DLD1 (cell line): ENCODE data around the gene DUSP5.

Source experiments
- in situ Hi-C: cut with HindIII; loops from 2 replicates; pipeline ENCODE4 v1.10.0; 2017; ENCODE audit warnings: low sequenced_read_pairs

The DUSP5 gene

DNA sequence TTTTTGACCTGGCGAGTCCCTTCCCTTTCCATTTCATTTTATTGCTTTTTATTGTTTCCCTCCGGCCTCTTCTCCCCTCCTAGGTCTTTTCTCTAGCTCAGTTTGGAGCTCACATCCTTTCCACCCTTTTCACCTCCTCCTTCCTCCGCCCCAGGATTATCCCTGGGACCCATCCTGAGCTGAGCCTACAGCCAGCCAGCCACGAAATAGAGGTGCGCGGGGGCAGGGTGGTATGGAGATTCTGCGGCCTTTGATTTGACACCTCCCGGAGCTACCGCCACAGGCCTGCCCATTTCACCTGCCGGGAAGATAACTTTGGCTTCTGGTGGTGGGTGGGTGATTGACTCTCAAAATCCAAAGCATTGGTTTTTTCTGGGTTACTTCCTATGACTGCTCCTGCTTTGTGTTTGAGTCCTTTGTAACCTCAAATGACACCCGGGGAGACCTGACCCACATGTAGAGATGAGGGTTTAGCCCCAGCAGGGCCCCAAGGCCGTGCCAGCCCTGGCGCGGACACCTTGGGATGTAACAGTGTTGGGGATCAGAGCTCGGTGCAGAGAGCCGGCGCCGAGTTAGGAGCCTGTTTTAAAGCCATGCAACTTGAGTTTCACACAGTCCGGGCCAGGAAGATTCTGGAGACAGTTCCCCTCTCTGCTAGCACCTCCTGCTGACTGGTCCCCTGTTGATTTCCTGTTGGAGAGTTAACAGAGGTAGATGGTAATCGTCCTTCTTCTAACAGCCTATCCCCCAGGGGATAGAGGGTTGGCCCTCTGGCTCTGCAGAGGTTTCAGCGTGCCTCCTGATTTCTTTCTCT is 1.5 kb downstream of the DUSP5 start:
- in situ Hi-C loops, result no loop called here

DNA sequence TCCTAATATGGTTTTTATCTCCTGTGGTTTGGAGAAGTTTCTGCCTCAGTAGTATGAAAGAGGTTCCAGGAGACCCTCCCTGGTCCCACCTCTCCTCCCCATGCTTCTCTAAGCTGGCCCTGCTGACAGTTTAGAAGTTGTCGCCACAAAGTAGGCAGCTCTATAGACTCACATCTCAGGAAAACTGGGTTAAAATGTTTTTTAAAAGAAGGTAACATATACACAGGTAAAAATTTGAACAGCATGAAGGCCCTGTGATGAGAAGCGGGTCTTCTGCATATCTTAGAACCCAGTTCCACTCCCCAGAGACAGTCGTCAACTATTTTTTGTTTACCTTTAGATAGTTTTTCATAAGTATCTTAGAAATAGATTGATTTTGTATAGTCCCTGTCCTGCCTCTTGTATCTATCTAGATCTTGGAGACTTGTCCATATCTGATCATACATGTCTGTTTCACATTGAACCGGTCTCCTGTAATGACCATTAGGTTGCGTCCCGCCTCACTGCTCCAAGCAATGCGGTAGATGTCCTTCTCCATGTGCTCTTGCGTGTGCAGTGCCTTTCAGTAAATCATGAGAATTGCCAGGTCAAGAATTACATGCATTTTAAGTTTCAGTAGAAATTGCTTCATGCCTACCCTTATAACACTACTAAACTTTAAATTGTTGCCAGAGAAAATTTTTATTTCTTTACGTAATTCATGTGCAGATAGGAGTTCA is 2.2 kb downstream of the DUSP5 start:
- in situ Hi-C loops, result no loop called here

DNA sequence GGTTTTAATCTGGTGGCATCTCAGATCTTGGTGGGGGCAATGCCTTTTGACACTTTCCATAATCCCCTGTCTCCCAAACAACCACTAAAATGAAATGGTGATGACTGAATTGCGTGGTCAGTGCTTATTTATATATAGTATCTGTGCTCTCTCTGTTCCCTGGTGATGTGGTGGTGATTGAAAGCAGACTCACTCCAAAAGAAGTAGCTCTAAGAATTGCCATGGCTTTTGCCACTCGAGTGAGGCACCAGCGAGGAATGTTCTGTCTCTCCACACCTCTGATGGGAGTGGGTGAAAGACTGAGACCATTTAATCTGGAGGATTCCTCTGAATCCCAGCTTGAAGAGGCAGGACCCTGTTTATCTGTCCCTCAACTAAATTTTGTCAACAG is 2.8 kb downstream of the DUSP5 start:
- in situ Hi-C loops, result no loop called here

DNA sequence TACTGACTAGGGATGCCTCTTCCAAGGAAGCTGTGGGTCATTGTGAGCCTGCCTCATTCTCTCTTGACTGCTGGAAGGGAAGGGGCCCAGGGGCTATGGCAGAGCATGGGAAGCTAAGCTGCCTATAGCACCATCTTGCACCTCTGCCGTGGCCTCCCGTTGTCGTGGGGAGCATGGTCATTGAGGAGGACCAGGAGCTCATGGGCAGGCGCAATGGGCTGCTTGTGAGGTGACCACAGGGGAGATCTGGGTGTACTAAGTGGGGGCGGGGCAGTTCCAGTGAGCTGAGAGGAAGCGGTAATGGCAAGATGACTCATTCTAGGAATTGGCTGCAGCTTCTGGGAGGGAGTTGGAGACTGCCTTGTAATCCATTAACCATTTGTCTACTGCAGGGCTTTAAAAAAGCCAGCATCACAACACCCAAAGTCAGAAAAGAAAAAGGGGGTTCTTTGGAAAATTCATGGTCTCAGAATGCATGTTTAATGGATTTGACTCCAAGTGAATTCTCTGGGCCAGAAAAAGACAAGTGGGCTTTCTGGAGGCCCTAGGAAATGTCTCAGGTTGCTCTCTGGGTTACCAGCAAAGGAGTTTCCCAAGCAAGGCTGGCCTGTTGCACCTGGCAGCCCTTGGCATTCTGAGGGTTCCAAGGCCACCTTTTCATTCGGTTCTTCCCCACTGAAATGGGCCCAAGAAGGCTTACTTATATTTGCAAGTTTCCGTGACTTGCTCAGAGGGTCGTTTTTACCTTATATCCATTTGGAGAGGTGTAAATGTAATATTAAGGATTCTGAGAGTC is 3.6 kb downstream of the DUSP5 start:
- in situ Hi-C loops, result no loop called here

DNA sequence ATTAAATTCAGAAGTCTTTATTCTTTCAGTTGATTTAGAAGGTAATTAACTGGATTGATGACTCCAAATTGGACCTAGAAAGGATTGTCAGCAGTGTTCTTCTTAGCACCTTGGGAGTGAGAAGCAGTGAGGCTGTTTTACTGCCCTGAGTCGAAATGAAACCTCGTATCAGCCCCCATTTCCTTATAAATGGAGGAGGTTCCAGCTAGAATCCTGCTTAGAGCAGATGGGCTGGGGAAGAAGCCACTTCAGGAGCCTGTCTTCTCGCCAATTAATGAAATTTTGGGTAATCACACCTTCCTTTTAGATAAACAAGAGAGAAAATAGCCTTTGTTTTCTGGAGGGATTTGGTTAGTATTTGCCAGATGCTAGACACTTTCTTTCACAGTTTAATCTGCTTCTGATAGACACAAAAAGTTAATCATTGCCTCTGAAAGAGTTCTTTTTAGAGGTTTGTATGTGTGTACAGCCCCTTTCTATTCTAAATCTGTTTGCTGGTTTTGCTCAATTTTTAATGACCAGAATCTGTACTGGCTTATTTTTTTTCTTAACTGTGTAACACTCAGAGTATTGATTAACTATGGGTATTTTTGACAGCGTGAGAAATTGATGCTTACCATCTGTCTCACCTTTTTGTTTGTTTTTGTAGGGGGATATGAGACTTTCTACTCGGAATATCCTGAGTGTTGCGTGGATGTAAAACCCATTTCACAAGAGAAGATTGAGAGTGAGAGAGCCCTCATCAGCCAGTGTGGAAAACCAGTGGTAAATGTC is 4.6 kb downstream of the DUSP5 start:
- in situ Hi-C loops, result no loop called here

DNA sequence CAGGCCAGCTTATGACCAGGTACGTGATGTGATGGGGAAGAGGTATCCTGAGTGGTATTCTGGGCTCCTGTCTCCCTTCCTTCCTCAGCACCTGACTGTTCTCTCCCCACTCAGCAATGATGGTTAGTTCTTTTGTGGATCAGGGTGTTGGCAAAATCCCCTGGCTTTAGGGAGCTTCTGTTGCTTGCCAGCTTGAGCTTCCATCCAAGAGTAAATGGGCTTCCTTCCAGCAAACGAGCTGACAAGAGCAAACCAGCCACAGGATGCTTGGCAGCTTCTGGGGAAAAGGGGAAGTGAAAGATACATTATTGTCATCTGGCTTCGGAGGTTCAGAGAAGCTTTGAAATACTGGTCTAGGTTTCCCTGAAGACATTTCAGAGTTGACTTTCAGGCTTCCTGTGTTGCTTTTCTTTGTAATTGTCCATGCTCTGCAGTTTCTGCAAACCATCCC is 5.2 kb downstream of the DUSP5 start:
- in situ Hi-C loops, result no loop called here

DNA sequence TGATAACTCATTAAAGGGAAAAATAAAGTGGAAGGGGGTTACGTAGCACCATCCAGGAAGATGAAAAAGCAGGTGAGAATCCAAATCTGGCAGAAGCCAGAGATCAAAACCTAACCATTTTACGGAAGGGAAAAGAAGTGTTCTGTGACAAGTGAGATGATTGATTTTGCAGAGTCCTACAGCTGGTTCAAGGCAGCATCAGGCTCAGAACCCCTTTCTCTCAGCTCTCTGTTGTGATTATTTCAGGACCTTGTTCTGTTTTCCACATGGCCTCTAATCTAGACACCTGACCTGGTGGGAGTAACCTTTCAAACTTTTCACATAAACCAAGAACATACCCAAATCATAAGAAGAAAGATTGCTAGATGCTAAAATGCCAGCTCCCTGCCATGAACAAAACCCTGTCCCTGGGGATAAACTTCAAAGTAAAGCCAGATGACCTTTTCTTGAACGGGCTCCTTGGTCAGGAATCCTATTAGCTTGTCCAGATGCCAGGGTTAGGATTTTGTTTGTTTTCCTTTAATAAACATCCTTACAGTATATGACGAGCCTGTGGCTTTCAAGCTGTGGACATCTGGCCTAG is 5.9 kb downstream of the DUSP5 start:
- in situ Hi-C loops, result no loop called here

DNA sequence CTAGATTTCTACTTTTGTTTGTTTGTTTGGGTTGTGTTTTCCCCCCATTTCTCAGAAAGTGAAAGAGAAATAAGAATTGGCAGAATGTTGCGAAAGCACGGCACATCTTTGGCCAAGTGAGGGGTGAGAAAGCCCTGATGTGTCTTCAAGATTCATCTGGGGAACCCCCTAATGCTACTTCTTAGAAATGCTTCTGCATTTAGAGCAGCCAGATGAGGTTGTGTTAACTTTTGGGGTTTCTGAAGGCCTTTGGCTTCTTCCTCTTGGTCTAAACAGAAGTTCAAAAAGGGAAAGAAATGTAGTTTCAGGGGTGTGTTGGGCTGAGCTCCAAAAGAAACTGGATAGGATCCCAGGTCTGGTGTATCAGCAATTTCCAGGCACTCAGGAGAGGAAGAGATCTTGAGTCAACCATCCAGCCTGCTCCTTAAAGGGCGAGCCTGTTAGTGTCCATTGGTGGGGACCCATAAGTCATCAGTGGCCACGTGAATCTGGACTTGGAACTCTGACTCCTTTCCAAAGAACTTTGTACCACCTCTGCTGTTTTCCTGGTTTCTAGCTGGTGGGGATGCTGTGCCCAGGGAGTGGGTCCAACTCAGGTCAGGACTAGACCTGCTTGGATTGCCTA is 6.5 kb downstream of the DUSP5 start:
- in situ Hi-C loops, result no loop called here

DNA sequence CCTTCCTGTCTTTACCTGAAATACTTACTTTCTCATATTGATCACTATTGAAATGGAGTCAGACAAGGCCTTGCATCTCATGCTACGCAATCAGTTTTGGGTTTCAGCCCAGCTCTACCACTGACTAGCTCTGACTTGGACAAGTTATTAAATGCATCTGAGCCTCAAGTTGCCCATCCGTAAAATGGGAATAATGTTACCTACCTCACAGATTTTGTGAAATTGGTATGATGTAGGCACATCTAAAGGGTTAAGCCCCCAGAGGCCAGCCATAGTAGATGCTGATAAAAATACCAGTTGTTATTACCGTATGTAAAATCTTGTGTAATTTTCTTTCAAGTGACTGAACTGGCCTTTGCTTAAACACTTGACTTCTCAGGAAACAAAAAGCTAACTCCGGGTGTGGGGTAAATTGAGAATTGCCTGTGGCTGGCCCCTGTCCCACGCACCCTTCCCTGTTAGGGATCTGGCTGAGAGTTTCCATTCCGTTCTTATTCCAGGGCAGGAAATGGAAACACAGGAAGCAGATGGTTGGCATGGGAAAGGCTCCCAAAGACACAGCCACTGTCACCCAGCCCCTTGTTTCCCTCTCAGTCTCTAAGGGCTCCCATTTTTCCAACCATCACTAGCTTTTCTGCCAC is 7.5 kb downstream of the DUSP5 start:
- in situ Hi-C loops, result no loop called here

DNA sequence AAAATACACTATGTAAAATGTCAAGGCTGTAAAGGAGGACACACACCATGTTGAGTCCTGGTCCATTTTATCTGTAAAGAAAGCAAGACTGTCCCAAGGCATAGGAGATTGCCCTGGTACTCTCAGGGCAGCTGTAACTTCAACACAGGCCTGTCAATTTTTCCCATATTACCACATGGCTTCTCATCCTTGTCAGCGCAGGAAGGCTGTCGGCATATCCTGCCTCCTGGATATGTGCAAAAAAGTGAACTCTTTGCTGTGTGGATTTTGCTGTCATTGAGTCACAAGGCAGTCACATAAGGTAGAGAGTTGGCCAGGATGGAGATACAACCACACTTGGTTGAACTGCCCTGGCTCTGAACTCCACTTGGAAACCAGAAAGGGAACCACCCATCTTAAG is 8.7 kb downstream of the DUSP5 start:
- in situ Hi-C loops, result no loop called here

DNA sequence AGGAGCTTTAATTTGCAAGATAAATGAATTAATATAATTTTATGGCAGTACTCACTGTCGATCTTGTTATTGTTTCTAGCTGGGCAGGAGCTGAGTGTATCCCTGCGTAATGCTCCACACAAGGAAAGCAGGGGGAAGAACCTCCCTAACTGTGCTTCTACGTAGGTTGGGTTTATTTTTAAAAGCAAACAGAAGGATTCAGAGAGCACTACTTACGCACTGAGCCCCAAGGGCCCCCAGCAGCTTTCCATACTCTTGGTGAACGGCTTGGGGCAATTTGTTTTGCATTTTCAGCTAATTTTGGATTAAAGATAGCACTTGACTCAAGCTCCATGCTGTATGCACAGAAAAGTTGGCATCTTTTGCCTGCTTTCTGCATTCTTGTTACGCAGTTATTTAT is 9.6 kb downstream of the DUSP5 start:
- in situ Hi-C loops, result no loop called here

DNA sequence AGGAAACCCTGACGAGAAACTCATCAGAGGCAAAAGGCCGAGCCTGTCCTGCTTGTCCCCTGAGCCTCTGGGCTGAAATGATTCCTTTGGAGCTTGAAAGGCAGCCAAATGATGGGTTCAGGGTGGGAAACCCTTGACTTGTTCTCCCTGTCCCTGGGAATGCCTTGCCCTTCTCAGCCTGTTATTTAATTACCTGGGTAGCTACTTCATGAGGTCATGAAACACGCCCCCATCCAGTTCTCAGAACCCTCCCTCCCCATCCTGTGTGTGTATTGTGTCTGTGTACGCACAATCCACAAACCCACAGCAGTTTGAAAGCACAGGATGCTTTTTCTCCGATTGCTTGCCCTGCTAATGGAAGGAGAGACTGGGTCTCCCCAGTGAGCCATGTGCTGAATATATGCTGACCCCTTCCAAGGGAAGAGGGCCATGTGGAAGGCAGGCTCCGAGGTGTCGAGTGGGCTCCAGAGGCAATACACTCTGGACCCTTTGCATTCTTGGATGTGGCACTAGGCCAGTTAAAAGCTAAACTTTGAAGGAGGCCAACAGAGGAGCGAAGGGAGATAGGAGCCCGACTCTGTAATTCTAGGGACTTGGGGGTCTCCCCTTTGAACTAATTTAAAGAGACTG is 10.6 kb downstream of the DUSP5 start:
- in situ Hi-C loops, result no loop called here

DNA sequence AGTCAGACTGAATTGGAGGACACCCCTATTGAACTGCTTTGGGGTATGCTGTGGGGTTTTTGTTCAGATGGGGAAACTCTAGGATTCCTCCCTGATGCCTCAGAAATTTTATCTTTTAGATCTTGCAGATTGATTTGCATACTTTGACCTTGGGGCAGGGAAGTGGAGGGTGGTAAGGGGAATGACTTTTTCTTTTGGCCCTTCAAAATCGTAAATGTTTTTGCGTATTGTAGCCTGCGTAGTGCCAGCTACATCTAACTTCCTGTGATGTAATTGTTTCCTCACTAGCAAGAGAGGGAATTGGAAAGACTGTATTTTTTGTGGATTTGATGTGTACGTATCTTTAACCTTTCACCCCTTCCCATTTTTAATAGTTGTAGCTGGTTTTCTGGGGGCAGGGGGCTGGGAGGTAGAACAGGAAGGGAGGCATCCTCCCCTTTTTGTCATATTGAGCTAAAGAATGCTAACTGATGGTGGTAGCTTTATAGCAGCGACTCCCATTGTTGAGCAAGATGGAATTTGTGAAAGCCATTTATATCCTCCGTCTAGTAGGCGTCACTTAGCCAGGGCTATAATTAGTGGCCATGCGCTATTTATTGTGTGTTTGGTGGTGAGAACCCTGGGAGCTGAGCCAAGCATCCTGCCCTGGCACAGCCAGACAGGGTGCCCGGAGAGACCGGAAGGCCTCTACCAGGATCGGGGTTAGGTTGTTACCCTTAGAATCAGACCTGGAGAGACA is 11.3 kb downstream of the DUSP5 start:
- in situ Hi-C loops, result no loop called here

DNA sequence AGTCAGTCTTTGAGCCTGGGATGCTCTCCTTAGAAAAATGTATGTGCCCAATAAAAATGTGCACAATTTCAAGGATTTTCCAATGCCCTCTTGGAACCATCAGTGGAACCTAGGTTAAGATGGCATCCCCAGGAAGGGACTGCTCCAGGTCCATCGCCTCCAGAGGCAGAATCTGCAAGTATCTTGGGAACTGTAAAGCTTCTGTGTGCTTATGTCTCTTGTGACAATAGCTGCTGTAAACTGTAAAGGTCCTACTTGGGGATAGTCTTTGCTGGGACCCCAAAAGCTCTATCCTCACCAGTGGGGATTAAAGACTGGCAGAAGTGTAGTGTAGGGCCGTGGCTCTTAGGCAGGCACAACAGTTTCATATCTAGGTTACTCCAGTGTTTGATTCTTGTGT is 11.9 kb downstream of the DUSP5 start:
- in situ Hi-C loops, result no loop called here

DNA sequence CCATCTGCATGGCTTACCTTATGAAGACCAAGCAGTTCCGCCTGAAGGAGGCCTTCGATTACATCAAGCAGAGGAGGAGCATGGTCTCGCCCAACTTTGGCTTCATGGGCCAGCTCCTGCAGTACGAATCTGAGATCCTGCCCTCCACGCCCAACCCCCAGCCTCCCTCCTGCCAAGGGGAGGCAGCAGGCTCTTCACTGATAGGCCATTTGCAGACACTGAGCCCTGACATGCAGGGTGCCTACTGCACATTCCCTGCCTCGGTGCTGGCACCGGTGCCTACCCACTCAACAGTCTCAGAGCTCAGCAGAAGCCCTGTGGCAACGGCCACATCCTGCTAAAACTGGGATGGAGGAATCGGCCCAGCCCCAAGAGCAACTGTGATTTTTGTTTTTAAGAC is 12.4 kb downstream of the DUSP5 start:
- in situ Hi-C loops, result no loop called here

DNA sequence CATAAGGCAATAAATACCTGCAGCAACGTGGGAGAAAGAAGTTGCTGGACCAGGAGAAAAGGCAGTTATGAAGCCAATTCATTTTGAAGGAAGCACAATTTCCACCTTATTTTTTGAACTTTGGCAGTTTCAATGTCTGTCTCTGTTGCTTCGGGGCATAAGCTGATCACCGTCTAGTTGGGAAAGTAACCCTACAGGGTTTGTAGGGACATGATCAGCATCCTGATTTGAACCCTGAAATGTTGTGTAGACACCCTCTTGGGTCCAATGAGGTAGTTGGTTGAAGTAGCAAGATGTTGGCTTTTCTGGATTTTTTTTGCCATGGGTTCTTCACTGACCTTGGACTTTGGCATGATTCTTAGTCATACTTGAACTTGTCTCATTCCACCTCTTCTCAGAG is 13.0 kb downstream of the DUSP5 start:
- in situ Hi-C loops, result no loop called here

DNA sequence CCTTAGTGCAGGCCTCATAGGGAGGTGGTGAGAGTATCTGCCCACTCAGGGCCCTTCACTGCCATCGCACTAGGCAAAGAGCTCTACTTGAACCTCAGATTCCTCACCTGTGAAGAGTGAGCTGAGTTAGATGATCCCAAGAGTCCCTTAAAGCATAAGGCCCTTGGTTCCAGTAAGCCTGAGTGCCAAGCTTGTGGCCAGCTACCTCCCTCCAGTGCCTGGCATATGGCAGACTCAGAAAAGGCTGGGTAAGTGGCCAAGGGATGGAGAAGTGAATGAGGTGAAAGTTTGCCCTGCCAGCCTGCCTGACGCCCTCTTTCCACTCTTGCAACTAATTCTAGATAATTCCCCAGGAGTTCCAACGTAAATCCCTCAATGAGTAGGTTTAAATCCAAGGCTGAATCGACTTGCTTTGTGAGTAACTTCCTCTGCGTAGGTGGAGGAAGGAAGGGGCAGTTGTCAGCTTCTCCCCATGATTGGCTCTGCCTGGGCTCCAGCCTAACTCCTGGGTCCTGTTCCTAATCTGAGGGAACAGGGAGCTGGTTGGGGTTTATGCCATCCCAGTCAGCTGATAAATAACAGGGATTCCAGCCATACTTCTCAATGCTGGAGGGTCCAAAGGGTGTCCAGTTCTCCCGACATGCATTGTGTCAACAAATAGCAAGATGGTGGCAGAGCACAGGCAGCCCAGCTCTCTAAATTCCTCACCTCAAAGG is 14.2 kb downstream of the DUSP5 start:
- in situ Hi-C loops, result no loop called here
